OCI-LY7 (cell line): ENCODE measurements around the gene C3. TPM values are rescaled to one million over a fixed set of nuclear protein-coding genes. Genes with fewer than 3 reads are reported as not detected.
"Not testable (repeated sequence)": the region's sequence is repeated elsewhere in the genome, so short reads cannot be mapped to it uniquely, and the experiment has no call there.

Experiments
- BruUV-seq: library from RNA; stranded (reverse); fragments of 400-500 nt; replicated peaks from 2 replicates; lab custom pipeline; 2021; lab: Mats Ljungman, UMichigan
- CTCF ChIA-PET: fragments of 300-600 bp; sonication (Branson Sonifier 250); formaldehyde crosslinking; loops from one replicate; lab custom pipeline; 2022; ENCODE audit warnings: antibody characterized with exemption; ENCODE audit not compliant: unreplicated experiment; lab: Charles Lee
- POLR2A ChIA-PET: fragments of 300-600 bp; sonication (Branson Sonifier 250); formaldehyde crosslinking; loops from one replicate; lab custom pipeline; 2022; ENCODE audit warnings: antibody characterized with exemption; lab: Charles Lee
- DNase-seq: peaks from one replicate; pipeline ENCODE4 v3.0.0-alpha.2; 2015; ENCODE audit warnings: low spot score
- H2AFZ ChIP-seq: fragments of 200-600 bp; sonication (generic), shearing (Covaris generic); 2 replicates; pipeline ENCODE4 v1.6.1; 2014; ENCODE audit warnings: mild to moderate bottlenecking, antibody characterized with exemption, low read length, moderate library complexity
- H3K27ac ChIP-seq: fragments of 200-600 bp; sonication (generic); 2 replicates; pipeline ENCODE4 v1.5.1; 2014; ENCODE audit warnings: mixed run types, low read depth, mild to moderate bottlenecking, moderate library complexity, low read length, inconsistent platforms; ENCODE audit not compliant: poor library complexity, severe bottlenecking
- H3K36me3 ChIP-seq: fragments of 200-600 bp; sonication (generic); 2 replicates; pipeline ENCODE4 v1.6.1; 2014; ENCODE audit warnings: mild to moderate bottlenecking, antibody characterized with exemption, low read length, moderate library complexity, mixed read lengths; ENCODE audit not compliant: insufficient read depth
- H3K4me1 ChIP-seq: fragments of 200-600 bp; sonication (generic); 2 replicates; pipeline ENCODE4 v1.5.1; 2014; ENCODE audit warnings: mild to moderate bottlenecking, low read length; ENCODE audit not compliant: insufficient read depth, poor library complexity, severe bottlenecking
- H3K4me2 ChIP-seq: fragments of 200-600 bp; sonication (generic); 2 replicates; pipeline ENCODE4 v1.6.1; 2014; ENCODE audit warnings: mild to moderate bottlenecking, low read length
- H3K4me3 ChIP-seq: fragments of 200-600 bp; sonication (generic); 2 replicates; pipeline ENCODE4 v1.5.1; 2014; ENCODE audit warnings: mild to moderate bottlenecking, low read depth, low read length; ENCODE audit not compliant: poor library complexity, severe bottlenecking
- H3K79me2 ChIP-seq: fragments of 200-600 bp; sonication (generic); 2 replicates; pipeline ENCODE4 v1.6.1; 2016; ENCODE audit warnings: low read depth, mild to moderate bottlenecking, low read length, moderate library complexity, mixed read lengths; ENCODE audit not compliant: insufficient read depth
- H3K9me2 ChIP-seq: fragments of 200-600 bp; sonication (generic); 2 replicates; pipeline ENCODE4 v1.6.1; 2016; ENCODE audit warnings: mild to moderate bottlenecking, low read length, mixed read lengths; ENCODE audit not compliant: insufficient read depth
- H3K9me3 ChIP-seq: fragments of 200-600 bp; sonication (generic); 2 replicates; pipeline ENCODE4 v1.6.1; 2014; ENCODE audit warnings: mild to moderate bottlenecking, mixed run types, low read length, mixed read lengths
- H4K20me1 ChIP-seq: fragments of 200-600 bp; sonication (generic); 2 replicates; pipeline ENCODE4 v1.6.1; 2014; ENCODE audit warnings: mild to moderate bottlenecking, antibody characterized with exemption, low read length, moderate library complexity, mixed read lengths; ENCODE audit not compliant: insufficient read depth
- EZH2phosphoT487 ChIP-seq: fragments of 200-600 bp; sonication (generic); IDR thresholded peaks from 2 replicates; pipeline ENCODE4 v1.6.1; 2018; ENCODE audit warnings: low read depth, borderline replicate concordance, mild to moderate bottlenecking, mixed run types, antibody characterized with exemption, low read length, moderate library complexity, mixed read lengths
- intact Hi-C: fragments of 100-400 bp; cut with micrococcal nuclease; formaldehyde crosslinking; loops from one replicate; pipeline ENCODE4 v1.10.0; 2022; ENCODE audit not compliant: unreplicated experiment
- total RNA-seq, 2 experiments: library from RNA; depleted of rRNA in 1 of 2; stranded (reverse); fragments of >200 nt in 1 of 2; shearing (Covaris generic) in 1 of 2; gene quantifications; 2 replicates each; pipeline ENCODE4 v1.2.3, GENCODE V29; 2014 to 2022
- TF ChIP-seq, protein P1 (sequence below): fragments of 200-600 bp; sonication (generic); conservative IDR thresholded peaks from 2 replicates; pipeline ENCODE4 v1.5.1; 2014; ENCODE audit warnings: mild to moderate bottlenecking, antibody characterized with exemption, low read length, moderate library complexity, mixed read lengths

The C3 gene
- total RNA-seq, 2 experiments from 2014 or later, result 0.13 TPM; not detected in 1

GRCh38 chr19:6750062-6750461 is 29.6 kb upstream of the C3 start:
- H3K79me2 ChIP-seq, result no peaks in the 10 kb centered on the region
- H3K4me3 ChIP-seq, result no peak overlapping the region
- POLR2A ChIA-PET, result no interaction called here
- no peak overlapping the region for H2AFZ ChIP-seq
- peaks cover 12% of the 10 kb centered on the region for H3K4me1 ChIP-seq
- no peak overlapping the region for H3K27ac ChIP-seq
- H3K9me3 ChIP-seq, result no peaks in the 10 kb centered on the region
- TF ChIP-seq EZH2phosphoT487, result no peak
- TF ChIP-seq, protein P1, sequence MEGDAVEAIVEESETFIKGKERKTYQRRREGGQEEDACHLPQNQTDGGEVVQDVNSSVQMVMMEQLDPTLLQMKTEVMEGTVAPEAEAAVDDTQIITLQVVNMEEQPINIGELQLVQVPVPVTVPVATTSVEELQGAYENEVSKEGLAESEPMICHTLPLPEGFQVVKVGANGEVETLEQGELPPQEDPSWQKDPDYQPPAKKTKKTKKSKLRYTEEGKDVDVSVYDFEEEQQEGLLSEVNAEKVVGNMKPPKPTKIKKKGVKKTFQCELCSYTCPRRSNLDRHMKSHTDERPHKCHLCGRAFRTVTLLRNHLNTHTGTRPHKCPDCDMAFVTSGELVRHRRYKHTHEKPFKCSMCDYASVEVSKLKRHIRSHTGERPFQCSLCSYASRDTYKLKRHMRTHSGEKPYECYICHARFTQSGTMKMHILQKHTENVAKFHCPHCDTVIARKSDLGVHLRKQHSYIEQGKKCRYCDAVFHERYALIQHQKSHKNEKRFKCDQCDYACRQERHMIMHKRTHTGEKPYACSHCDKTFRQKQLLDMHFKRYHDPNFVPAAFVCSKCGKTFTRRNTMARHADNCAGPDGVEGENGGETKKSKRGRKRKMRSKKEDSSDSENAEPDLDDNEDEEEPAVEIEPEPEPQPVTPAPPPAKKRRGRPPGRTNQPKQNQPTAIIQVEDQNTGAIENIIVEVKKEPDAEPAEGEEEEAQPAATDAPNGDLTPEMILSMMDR, result no peak
- DNase-seq, result no peak
- H3K4me2 ChIP-seq, result no peak overlapping the region
- no TSS peak for BruUV-seq
- intact Hi-C loops, result no loop called here
- H3K36me3 ChIP-seq, result peaks cover 49% of the 10 kb centered on the region
- no peaks in the 10 kb centered on the region for H3K9me2 ChIP-seq
- H4K20me1 ChIP-seq, result no peaks in the 10 kb centered on the region
- CTCF ChIA-PET, result no interaction called here

DNA sequence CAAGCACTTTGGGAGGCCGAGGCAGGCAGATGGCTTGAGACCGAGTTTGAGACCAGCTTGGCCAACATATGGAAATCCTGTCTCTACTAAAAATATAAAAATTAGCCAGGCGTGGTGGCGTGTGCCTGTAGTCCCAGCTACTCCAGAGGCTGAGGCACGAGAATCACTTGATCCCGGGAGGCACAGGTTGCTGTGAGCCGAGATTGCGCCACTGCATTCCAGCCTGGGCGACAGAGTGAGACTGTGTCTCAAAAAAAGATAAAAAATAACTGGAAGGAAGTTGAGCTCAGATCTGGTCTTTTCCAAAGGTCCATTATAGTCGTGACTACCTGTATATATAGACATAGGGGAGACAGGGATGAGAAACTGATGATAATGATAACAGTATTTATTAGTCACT is 28.1 kb upstream of the C3 start:
- POLR2A ChIA-PET, H3K4me1 ChIP-seq, H3K4me3 ChIP-seq, H2AFZ ChIP-seq, H3K4me2 ChIP-seq, BruUV-seq, H3K27ac ChIP-seq, H3K9me3 ChIP-seq, H4K20me1 ChIP-seq, intact Hi-C loops, H3K79me2 ChIP-seq, DNase-seq, H3K9me2 ChIP-seq: not testable (repeated sequence)
- CTCF ChIA-PET, result interaction anchor here (0.5 kb wide), 1 partner anchor 107 kb away, joined by 3 read pairs; no protein-coding TSS in a partner anchor
- peaks cover 49% of the 10 kb centered on the region for H3K36me3 ChIP-seq

GRCh38 chr19:6745965-6746364 is 25.5 kb upstream of the C3 start:
- Histone ChIP-seq H3K9me3 (no peaks in the 10 kb centered on the region), H3K79me2 (no peaks in the 10 kb centered on the region), H2AFZ (no peak overlapping the region), H3K4me2 (no peak overlapping the region), H3K4me1 (peaks cover 12% of the 10 kb centered on the region), H4K20me1 (no peaks in the 10 kb centered on the region), H3K9me2 (no peaks in the 10 kb centered on the region), H3K4me3 (no peak overlapping the region), H3K27ac (no peak overlapping the region), H3K36me3 (peaks cover 36% of the 10 kb centered on the region)
- ChIA-PET POLR2A (no interaction called here), CTCF (no interaction called here)
- DNase-seq, result no peak
- BruUV-seq, result no TSS peak
- intact Hi-C loops, result no loop called here
- no peak for TF ChIP-seq EZH2phosphoT487
- TF ChIP-seq, protein P1, result no peak
